Liver (tissue), 9 donors: ENCODE data around the gene PVALEF. TPM values are rescaled to one million over a fixed set of nuclear protein-coding genes. Genes with fewer than 3 reads are reported as not detected.

Source experiments
- DNase-seq: peaks from one replicate; pipeline ENCODE4 v3.0.0-alpha.2; 2017; ENCODE audit warnings: low spot score
- H3K27ac ChIP-seq, 2 donors: one replicate each; pipeline ENCODE4 v1.7.0; 2013; ENCODE audit warnings: inconsistent platforms in 2 of 2, low read length in 2 of 2, control low read depth in 1 of 2, low read depth in 1 of 2, mild to moderate bottlenecking in 1 of 2
- H3K27me3 ChIP-seq, 4 donors: one replicate each; pipeline versions ENCODE4 v1.6.1 to v1.7.0; 2013; ENCODE audit warnings: low read length in 3 of 4, inconsistent platforms in 1 of 4, mild to moderate bottlenecking in 1 of 4, moderate library complexity in 1 of 4; ENCODE audit not compliant: control insufficient read depth in 4 of 4, insufficient read depth in 4 of 4
- H3K36me3 ChIP-seq, 4 donors: one replicate each; pipeline versions ENCODE4 v1.6.1 to v1.7.0; 2013; ENCODE audit warnings: low read length in 3 of 4, mild to moderate bottlenecking in 3 of 4, low read depth in 1 of 4, moderate library complexity in 1 of 4; ENCODE audit not compliant: control insufficient read depth in 4 of 4, insufficient read depth in 3 of 4
- H3K4me1 ChIP-seq, 4 donors: one replicate each; pipeline versions ENCODE4 v1.6.1 to v1.7.0; 2013; ENCODE audit warnings: low read length in 3 of 4, mild to moderate bottlenecking in 3 of 4, moderate library complexity in 1 of 4; ENCODE audit not compliant: control insufficient read depth in 4 of 4, insufficient read depth in 4 of 4
- H3K4me3 ChIP-seq, 3 donors: one replicate each; pipeline versions ENCODE4 v1.6.1 to v1.7.0; 2013; ENCODE audit warnings: low read length in 3 of 3, control low read depth in 1 of 3, low read depth in 1 of 3, mild to moderate bottlenecking in 1 of 3
- H3K9ac ChIP-seq, 2 donors: one replicate each; pipeline ENCODE4 v1.7.0; 2013; ENCODE audit warnings: low read length in 2 of 2, mild to moderate bottlenecking in 2 of 2, moderate library complexity in 2 of 2, control low read depth in 1 of 2, low read depth in 1 of 2
- H3K9me3 ChIP-seq, 4 donors: one replicate each; pipeline versions ENCODE4 v1.6.1 to v1.7.0; 2013; ENCODE audit warnings: low read length in 3 of 4; ENCODE audit not compliant: control insufficient read depth in 4 of 4
- ATF3 ChIP-seq: IDR thresholded peaks from 2 replicates; pipeline ENCODE4 v1.6.1; 2016; ENCODE audit warnings: antibody characterized with exemption
- CTCF ChIP-seq: fragments of 150-350 bp; IDR thresholded peaks from 2 replicates; pipeline ENCODE4 v1.5.1; 2017; ENCODE audit warnings: improper control_type of control experiment, low read depth, low read length; ENCODE audit not compliant: missing input control
- EGR1 ChIP-seq, 2 donors: IDR thresholded peaks; 2 replicates each; pipeline ENCODE4 v1.6.1; 2016 to 2018; ENCODE audit warnings: antibody characterized with exemption in 2 of 2, low read depth in 2 of 2
- FOXA1 ChIP-seq: IDR thresholded peaks from 2 replicates; pipeline ENCODE4 v1.6.1; 2016; ENCODE audit warnings: antibody characterized with exemption
- FOXA2 ChIP-seq: IDR thresholded peaks from 2 replicates; pipeline ENCODE4 v1.6.1; 2016; ENCODE audit warnings: antibody characterized with exemption
- GABPA ChIP-seq, 2 donors: IDR thresholded peaks in 1 of 2; conservative IDR thresholded peaks in 1 of 2; 2 replicates each; pipeline ENCODE4 v1.6.1; 2016; ENCODE audit warnings: antibody characterized with exemption in 2 of 2, mild to moderate bottlenecking in 1 of 2, moderate library complexity in 1 of 2
- HNF4A ChIP-seq, 2 donors: conservative IDR thresholded peaks; 2 replicates each; pipeline ENCODE4 v1.6.1; 2016; ENCODE audit warnings: antibody characterized with exemption in 2 of 2, mild to moderate bottlenecking in 2 of 2
- HNF4G ChIP-seq: IDR thresholded peaks from 2 replicates; pipeline ENCODE4 v1.6.1; 2016; ENCODE audit warnings: antibody characterized with exemption
- JUND ChIP-seq, 2 donors: IDR thresholded peaks; 2 replicates each; pipeline ENCODE4 v1.6.1; 2016; ENCODE audit warnings: antibody characterized with exemption in 2 of 2
- NR2F2 ChIP-seq: IDR thresholded peaks from 2 replicates; pipeline ENCODE4 v1.6.1; 2016; ENCODE audit warnings: antibody characterized with exemption
- RAD21 ChIP-seq, 2 donors: IDR thresholded peaks; 2 replicates each; pipeline ENCODE4 v1.6.1; 2016; ENCODE audit warnings: antibody characterized with exemption in 2 of 2, mild to moderate bottlenecking in 2 of 2
- RXRA ChIP-seq, 2 donors: IDR thresholded peaks; 2 replicates each; pipeline ENCODE4 v1.6.1; 2017 to 2018; ENCODE audit warnings: antibody characterized with exemption in 2 of 2, mild to moderate bottlenecking in 1 of 2
- SP1 ChIP-seq: IDR thresholded peaks from 2 replicates; pipeline ENCODE4 v1.6.1; 2018; ENCODE audit warnings: antibody characterized with exemption, mild to moderate bottlenecking
- ZBTB33 ChIP-seq: IDR thresholded peaks from 2 replicates; pipeline ENCODE4 v1.6.1; 2016; ENCODE audit warnings: antibody characterized with exemption
- WGBS: extraction: QIAGEN DNeasy Blood & Tissue Kit; methylation state at CpG from one replicate; pipeline ENCODE4 v1.1.7; 2013; 5-methylcytosine and 5-hydroxymethylcytosine counted together
- polyA plus RNA-seq, 2 donors: library from polyadenylated mRNA; stranded (reverse) in 1 of 2; unstranded in 1 of 2; fragments of 200-250 nt in 1 of 2; fragments of >200 nt in 1 of 2; fragmentation: Nextera tagmentation in 1 of 2; extraction: Ambion mirVana in 1 of 2; gene quantifications; one replicate each; pipeline versions ENCODE4 v1.2.1 to v1.2.3, GENCODE V29; 2013 to 2015
- total RNA-seq, 2 donors: library from RNA; depleted of rRNA; stranded (reverse); fragments of >200 nt; gene quantifications; one replicate each; pipeline ENCODE4 v1.2.3, GENCODE V29; 2014
- donor health status: healthy.
- donor health status: healthy.
- donor health status: healthy.
- donor health status: healthy.
- donor health status: healthy.

PVALEF gene
- total and polyA plus RNA-seq, 4 donors = not detected

GRCh38 chr17:81147701-81148100 is 17.6 kb upstream of the PVALEF start:
- Histone ChIP-seq H3K4me3 (no peak overlapping the region), H3K9me3 (no peaks in the 10 kb centered on the region), H3K4me1 (no peaks in the 10 kb centered on the region), H3K9ac (no peak overlapping the region), H3K27me3 (peaks cover 0 to 2% (median 0%) of the 10 kb centered on the region in 4 donors), H3K36me3 (no peaks in the 10 kb centered on the region), H3K27ac (no peak overlapping the region)
- DNase-seq = no peak
- 86% methylated on average over 10 of the region's 10 CpGs for WGBS
- TF ChIP-seq FOXA2 (no peak), HNF4A (conservative IDR thresholded peaks at IDR 0.05) (no peak), HNF4G (no peak), CTCF (no peak)

- TF ChIP-seq HNF4G (no peak), CTCF (no peak), JUND (IDR thresholded peaks at IDR 0.05) (no peak), RXRA (IDR thresholded peaks at IDR 0.05) (no peak), ATF3 (no peak), EGR1 (IDR thresholded peaks at IDR 0.05; ENCODE audit: low read depth in 2 of 2) (no peak), GABPA (IDR thresholded peaks at IDR 0.05 in 1 of 2, conservative IDR thresholded peaks at IDR 0.05 in 1 of 2) (no peak), HNF4A (conservative IDR thresholded peaks at IDR 0.05) (no peak), ZBTB33 (no peak), RAD21 (IDR thresholded peaks at IDR 0.05) (no peak), FOXA1 (no peak), SP1 (no peak), NR2F2 (no peak)
- H3K4me1 ChIP-seq = no peaks in the 10 kb centered on the region
- no peak overlapping the region for H3K27ac ChIP-seq
- no peaks in the 10 kb centered on the region for H3K36me3 ChIP-seq
- no peaks in the 10 kb centered on the region for H3K9me3 ChIP-seq
- H3K4me3 ChIP-seq = no peak overlapping the region
- no peak overlapping the region for H3K9ac ChIP-seq
- H3K27me3 ChIP-seq = peaks cover 0 to 2% (median 0%) of the 10 kb centered on the region in 4 donors
- WGBS = 88% methylated on average over 15 of the region's 15 CpGs
- DNase-seq = no peak
Measured at GRCh38 chr17:81148571-81148970, 16.7 kb upstream of the PVALEF start.
